K562 (cell line): ENCODE measurements around the gene NEURL4. TPM values are rescaled to one million over a fixed set of nuclear protein-coding genes. Genes with fewer than 3 reads are reported as not detected.

Experiments
- CBFA2T2 ChIP-seq: fragments of 450-650 bp; conservative IDR thresholded peaks from 2 replicates; pipeline ENCODE4 v1.6.1; 2017; ENCODE audit warnings: mild to moderate bottlenecking
- CBFA2T3 ChIP-seq: fragments of 450-650 bp; IDR thresholded peaks from 2 replicates; pipeline ENCODE4 v1.6.1; 2017
- CTBP1 ChIP-seq: fragments of 450-650 bp; IDR thresholded peaks from 2 replicates; pipeline ENCODE4 v1.6.1; 2016; ENCODE audit warnings: borderline replicate concordance
- DACH1 ChIP-seq: fragments of 450-650 bp; IDR thresholded peaks from 2 replicates; pipeline ENCODE4 v1.6.1; 2018; ENCODE audit not compliant: partially characterized antibody
- GTF2A2 ChIP-seq: IDR thresholded peaks from 2 replicates; pipeline ENCODE4 v1.6.1; 2016; ENCODE audit warnings: mild to moderate bottlenecking, missing genetic modification characterization, missing compliant biosample characterization
- HDAC2 ChIP-seq: fragments of 450-650 bp; IDR thresholded peaks from 2 replicates; pipeline ENCODE4 v1.6.1; 2016; ENCODE audit warnings: mild to moderate bottlenecking
- L3MBTL2 ChIP-seq: fragments of 450-650 bp; IDR thresholded peaks from 2 replicates; pipeline ENCODE4 v1.6.1; 2016; ENCODE audit warnings: mild to moderate bottlenecking, moderate library complexity
- MAX ChIP-seq: sonication (generic); formaldehyde crosslinking; IDR thresholded peaks from 2 replicates; pipeline ENCODE4 v1.9.0; 2022; ENCODE audit warnings: mild to moderate bottlenecking, missing genetic modification reagents
- MLLT1 ChIP-seq, 2 experiments: fragments of 450-650 bp; IDR thresholded peaks; 2 replicates each; pipeline ENCODE4 v1.6.1; 2016
- NR0B1 ChIP-seq: fragments of 450-650 bp; IDR thresholded peaks from one replicate; pipeline ENCODE4 v1.6.1; 2018; ENCODE audit warnings: mild to moderate bottlenecking, moderate library complexity; ENCODE audit not compliant: partially characterized antibody
- RFX5 ChIP-seq: IDR thresholded peaks from 2 replicates; pipeline ENCODE4 v1.6.1; 2011; ENCODE audit warnings: low read depth, mild to moderate bottlenecking, improper control_type of control experiment, low read length
- TAF15 ChIP-seq: fragments of 200-400 bp; formaldehyde crosslinking; IDR thresholded peaks from 2 replicates; pipeline ENCODE4 v1.6.1; 2017; ENCODE audit warnings: mild to moderate bottlenecking, low read depth, low read length, moderate library complexity
- TAL1 ChIP-seq: fragments of 450-650 bp; IDR thresholded peaks from 2 replicates; pipeline ENCODE4 v1.6.1; 2016; ENCODE audit warnings: mild to moderate bottlenecking
- TCF3 ChIP-seq: sonication (generic); formaldehyde crosslinking; IDR thresholded peaks from 2 replicates; pipeline ENCODE4 v1.4.0; 2020; ENCODE audit warnings: mild to moderate bottlenecking, missing genetic modification reagents
- TEAD4 ChIP-seq, 2 experiments: sonication (generic) in 1 of 2; formaldehyde crosslinking in 1 of 2; IDR thresholded peaks; 2 replicates each; pipeline versions ENCODE4 v1.6.1 to v1.8.0; 2012 to 2022; ENCODE audit warnings: borderline replicate concordance in 1 of 2, inconsistent platforms in 1 of 2, low read length in 1 of 2, mild to moderate bottlenecking in 1 of 2, missing genetic modification reagents in 1 of 2
- WHSC1 ChIP-seq: IDR thresholded peaks from one replicate; pipeline ENCODE4 v1.6.1; 2012; ENCODE audit warnings: low read length, control low read depth, inconsistent platforms
- ZNF318 ChIP-seq, 2 experiments: fragments of 450-650 bp; IDR thresholded peaks; 2 replicates each; pipeline ENCODE4 v1.6.1; 2016; ENCODE audit warnings: mild to moderate bottlenecking in 2 of 2, borderline replicate concordance in 1 of 2, low read depth in 1 of 2, moderate library complexity in 1 of 2
- ZNF766 ChIP-seq: fragments of 200-800 bp; sonication (Bioruptor generic); conservative IDR thresholded peaks from 2 replicates; pipeline ENCODE4 v1.6.1; 2016; ENCODE audit warnings: missing genetic modification characterization, missing compliant biosample characterization
- ZNF79 ChIP-seq: fragments of 250-450 bp; sonication (Bioruptor Pico); IDR thresholded peaks from 2 replicates; pipeline ENCODE4 v1.4.0; 2020; ENCODE audit warnings: low read depth, mild to moderate bottlenecking, moderate library complexity
- polyA plus RNA-seq, 8 experiments: library from polyadenylated mRNA; depleted of rRNA in 4 of 8; stranded (reverse) in 5 of 8; unstranded in 3 of 8; fragments of >200 nt; fragmentation: Nextera tagmentation in 2 of 8; fragmentation: Illumina TruSeq in 1 of 8; extraction: Ambion mirVana in 2 of 8; extraction: Trizol in 1 of 8; gene quantifications; 2 replicates each; pipeline versions ENCODE4 v1.2.1 to v1.2.3, GENCODE V29; 2011 to 2014; ENCODE audit warnings: inconsistent platforms in 1 of 8, missing spikeins in 1 of 8
- total RNA-seq, 7 experiments: library from RNA; depleted of rRNA in 6 of 7; stranded (reverse); fragments of >200 nt in 6 of 7; fragmentation: Illumina TruSeq in 2 of 7; extraction: Trizol in 2 of 7; gene quantifications; 2 replicates each; pipeline versions ENCODE4 v1.2.1 to v1.2.3, GENCODE V29; 2011 to 2021; ENCODE audit warnings: low replicate concordance in 1 of 7

The NEURL4 gene
- total and polyA plus RNA-seq, 9 of the 15 experiments (the other 6 are each of a cell fraction or from before 2014, with no cell fraction given) = 0.08 to 37.4 (median 11.5) TPM

- peak; percentile 55 for TF ChIP-seq TCF3 (CRISPR knock-in tag)
- TF ChIP-seq ZNF79 (CRISPR knock-in tag) = no peak
- no peak for TF ChIP-seq RFX5
- peak; percentile 72 for TF ChIP-seq MAX (CRISPR knock-in tag)
- peak in 1 of 2 experiments; percentile 34; a peak in 1 of 4 replicates for TF ChIP-seq ZNF318 (IDR thresholded peaks at IDR 0.05; ENCODE audit: borderline replicate concordance in 1 of 2, low read depth in 1 of 2)
- 0 out of 4 replicates have a peak, but pooled peaks of 1 of the 2 experiments have one; percentile 15 for TF ChIP-seq MLLT1 (IDR thresholded peaks at IDR 0.05)
- no peak for TF ChIP-seq GTF2A2 (tag)
- peak; percentile 47 for TF ChIP-seq CBFA2T2
- peak; percentile 65; the same call in 1 of the 2 replicates for TF ChIP-seq L3MBTL2
- TF ChIP-seq NR0B1 = no peak
- TF ChIP-seq TAF15 = no peak
- 0 out of 2 replicates have a peak, but pooled peaks have one; percentile 46 for TF ChIP-seq ZNF766 (CRISPR knock-in tag)
- TF ChIP-seq DACH1 = peak; percentile 60
- 0 out of 2 replicates have a peak, but pooled peaks have one; percentile 16 for TF ChIP-seq CTBP1
- TF ChIP-seq TEAD4 (IDR thresholded peaks at IDR 0.05; ENCODE audit: low read length) = peak; percentile 60
- TF ChIP-seq TEAD4 (CRISPR knock-in tag; IDR thresholded peaks at IDR 0.05; ENCODE audit: borderline replicate concordance) = no peak
- no peak for TF ChIP-seq WHSC1
- peak; percentile 5; the same call in 1 of the 2 replicates for TF ChIP-seq TAL1
- TF ChIP-seq HDAC2 = no peak
- TF ChIP-seq CBFA2T3 = peak; percentile 68
These were observed 36.0 kb downstream of the NEURL4 start (continued) for GRCh38 chr17:7293159-7293558.
